GM23338 (cell line): ENCODE measurements around the gene PAPPA2. TPM values are rescaled to one million over a fixed set of nuclear protein-coding genes. Genes with fewer than 3 reads are reported as not detected.

Source experiments
- ATAC-seq: fragments of 200-7000 bp; cut with Tn5 transposase; 3 replicates; pipeline ENCODE4 v1.9.1; 2020
- DNase-seq: peaks from one replicate; pipeline ENCODE4 v3.0.0-alpha.2; 2015; ENCODE audit warnings: low spot score
- H2AFZ ChIP-seq: fragments of 200-600 bp; sonication (generic); 2 replicates; pipeline ENCODE4 v1.8.0; 2016; ENCODE audit warnings: antibody characterized with exemption, mild to moderate bottlenecking, moderate library complexity
- H3F3A ChIP-seq: fragments of 200-600 bp; sonication (generic); replicated peaks from 2 replicates; pipeline ENCODE4 v1.8.0; 2017; ENCODE audit warnings: antibody characterized with exemption, mixed run types, low read depth
- H3K27ac ChIP-seq: fragments of 200-600 bp; sonication (generic); 2 replicates; pipeline ENCODE4 v1.6.1; 2016; ENCODE audit warnings: low read depth
- H3K27me3 ChIP-seq: fragments of 200-600 bp; sonication (generic); 2 replicates; pipeline ENCODE4 v1.8.0; 2016; ENCODE audit warnings: mild to moderate bottlenecking, mixed run types, moderate library complexity; ENCODE audit not compliant: insufficient read depth
- H3K36me3 ChIP-seq: fragments of 200-600 bp; sonication (generic); 2 replicates; pipeline ENCODE4 v1.8.0; 2016; ENCODE audit warnings: mild to moderate bottlenecking; ENCODE audit not compliant: insufficient read depth
- H3K4me1 ChIP-seq: fragments of 200-600 bp; sonication (generic); 2 replicates; pipeline ENCODE4 v1.8.0; 2016; ENCODE audit warnings: mild to moderate bottlenecking, moderate library complexity; ENCODE audit not compliant: insufficient read depth
- H3K4me2 ChIP-seq: fragments of 200-600 bp; sonication (generic); 2 replicates; pipeline ENCODE4 v1.7.1; 2017; ENCODE audit warnings: mixed run types
- H3K4me3 ChIP-seq: fragments of 200-600 bp; sonication (generic); 2 replicates; pipeline ENCODE4 v1.6.1; 2016; ENCODE audit warnings: mixed run types
- H3K79me2 ChIP-seq: fragments of 200-600 bp; sonication (generic); replicated peaks from 2 replicates; pipeline ENCODE4 v1.8.0; 2017; ENCODE audit warnings: mild to moderate bottlenecking; ENCODE audit not compliant: insufficient read depth
- H3K9me2 ChIP-seq: fragments of 200-600 bp; sonication (generic); 2 replicates; pipeline ENCODE4 v1.8.0; 2017; ENCODE audit not compliant: insufficient read depth
- H4K20me1 ChIP-seq: fragments of 200-600 bp; sonication (generic); replicated peaks from 2 replicates; pipeline ENCODE4 v1.8.0; 2017; ENCODE audit warnings: mild to moderate bottlenecking; ENCODE audit not compliant: insufficient read depth
- H3K27ac Mint-ChIP-seq: 2 replicates; pipeline ENCODE4 v1.8.0; 2020; ENCODE audit warnings: inconsistent platforms, mild to moderate bottlenecking, moderate library complexity, mixed read lengths
- H3K27me3 Mint-ChIP-seq: 3 replicates; pipeline ENCODE4 v1.8.0; 2022; ENCODE audit warnings: low read depth, mild to moderate bottlenecking, moderate library complexity, mixed read lengths, inconsistent platforms; ENCODE audit not compliant: insufficient read depth, poor library complexity
- H3K36me3 Mint-ChIP-seq: 3 replicates; pipeline ENCODE4 v1.8.0; 2021; ENCODE audit warnings: low read depth, mild to moderate bottlenecking, inconsistent platforms, moderate library complexity, mixed read lengths
- H3K4me1 Mint-ChIP-seq: 3 replicates; pipeline ENCODE4 v1.8.0; 2020; ENCODE audit warnings: mild to moderate bottlenecking, inconsistent platforms, mixed read lengths
- H3K4me3 Mint-ChIP-seq: 3 replicates; pipeline ENCODE4 v1.8.0; 2021; ENCODE audit warnings: moderate library complexity, mild to moderate bottlenecking, inconsistent platforms, mixed read lengths
- H3K9me3 Mint-ChIP-seq: 3 replicates; pipeline ENCODE4 v1.8.0; 2020; ENCODE audit warnings: moderate library complexity, mild to moderate bottlenecking, inconsistent platforms, mixed read lengths
- CREB1 ChIP-seq: fragments of 250-450 bp; sonication (Bioruptor Pico); IDR thresholded peaks from 2 replicates; pipeline ENCODE4 v1.5.0; 2020; ENCODE audit warnings: low read depth, mild to moderate bottlenecking, moderate library complexity
- EZH2 ChIP-seq: fragments of 200-600 bp; sonication (generic); IDR thresholded peaks from one replicate; pipeline ENCODE4 v1.8.0; 2017; ENCODE audit warnings: antibody characterized with exemption, mild to moderate bottlenecking, low read depth; ENCODE audit not compliant: unreplicated experiment
- JUNB ChIP-seq: IDR thresholded peaks from one replicate; pipeline ENCODE4 v1.6.1; 2016; ENCODE audit warnings: antibody characterized with exemption; ENCODE audit not compliant: unreplicated experiment
- NANOG ChIP-seq: IDR thresholded peaks from 2 replicates; pipeline ENCODE4 v1.6.1; 2016; ENCODE audit warnings: antibody characterized with exemption, borderline replicate concordance
- POLR2AphosphoS5 ChIP-seq: IDR thresholded peaks from 2 replicates; pipeline ENCODE4 v1.6.1; 2016; ENCODE audit warnings: antibody characterized with exemption, low read depth
- STAT1 ChIP-seq: IDR thresholded peaks from one replicate; pipeline ENCODE4 v1.6.1; 2016; ENCODE audit warnings: antibody characterized with exemption; ENCODE audit not compliant: unreplicated experiment
- ZNF114 ChIP-seq: fragments of 250-450 bp; sonication (Bioruptor Pico); IDR thresholded peaks from 2 replicates; pipeline ENCODE4 v1.5.0; 2020; ENCODE audit warnings: mild to moderate bottlenecking, moderate library complexity
- polyA plus RNA-seq: library from polyadenylated mRNA; unstranded; fragments of >200 nt; fragmentation: Nextera tagmentation; extraction: Ambion mirVana; gene quantifications from 2 replicates; pipeline ENCODE4 v1.2.1, GENCODE V29; 2016
- total RNA-seq: library from RNA; depleted of rRNA; stranded (reverse); fragments of >200 nt; shearing (Covaris generic); gene quantifications from 2 replicates; pipeline ENCODE4 v1.2.3, GENCODE V29; 2014
- TF ChIP-seq, protein P1 (sequence below): fragments of 250-450 bp; sonication (Bioruptor Pico); IDR thresholded peaks from 2 replicates; pipeline ENCODE4 v1.5.0; 2020; ENCODE audit warnings: mild to moderate bottlenecking, moderate library complexity
- TF ChIP-seq, protein P2 (sequence below), 2 experiments: fragments of 200-600 bp in 1 of 2; sonication (generic) in 1 of 2; conservative IDR thresholded peaks; 2 replicates each; pipeline versions ENCODE4 v1.5.1 to v1.6.1; 2016 to 2017; ENCODE audit warnings: antibody characterized with exemption in 2 of 2, low read depth in 2 of 2, mild to moderate bottlenecking in 2 of 2, moderate library complexity in 1 of 2
- TF ChIP-seq, protein P3 (sequence below): IDR thresholded peaks from one replicate; pipeline ENCODE4 v1.6.1; 2018; ENCODE audit warnings: antibody characterized with exemption; ENCODE audit not compliant: unreplicated experiment
- TF ChIP-seq, protein P4 (sequence below): IDR thresholded peaks from 2 replicates; pipeline ENCODE4 v1.6.1; 2016; ENCODE audit warnings: antibody characterized with exemption

The PAPPA2 gene
- total and polyA plus RNA-seq, 2 experiments from 2014 or later, result 1.4 to 1.7 TPM

DNA sequence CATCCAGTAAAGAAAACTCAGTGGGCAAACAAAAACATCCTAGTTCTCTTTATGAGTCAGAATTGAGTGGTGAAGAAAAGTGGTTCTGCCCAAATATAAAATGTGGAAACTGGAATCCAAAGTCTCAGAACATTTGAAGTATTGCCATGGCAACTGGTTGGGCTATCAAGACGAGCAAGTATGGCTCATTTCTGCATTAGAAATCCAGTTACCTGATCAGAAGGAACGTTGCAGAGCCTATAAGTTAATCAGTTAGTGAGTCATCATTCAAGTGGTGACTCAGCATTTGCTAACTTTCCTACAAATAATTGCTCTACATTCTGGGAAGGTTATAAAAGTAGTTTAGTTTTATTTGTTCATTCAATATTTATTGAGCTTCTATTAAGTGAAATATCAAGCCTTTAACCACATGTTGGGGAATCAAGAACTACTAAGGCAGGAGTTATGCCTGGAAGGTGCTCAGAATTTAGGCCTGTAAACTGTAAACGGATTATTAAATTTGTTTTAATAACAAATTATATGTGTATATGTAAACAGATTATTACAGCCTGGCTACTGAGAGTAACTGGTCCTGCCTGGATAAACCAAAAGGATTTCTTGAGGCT, 104.3 kb downstream of the PAPPA2 start:
- Mint-ChIP-seq H3K4me1 (peaks cover 4% of the 10 kb centered on the region; the same call in 2 of the 3 replicates), H3K27ac (peak overlapping the region; percentile 28; the same call in 1 of the 2 replicates), H3K9me3 (no peaks in the 10 kb centered on the region; the same call in 2 of the 3 replicates), H3K36me3 (no peaks in the 10 kb centered on the region), H3K27me3 (peaks cover 5% of the 10 kb centered on the region), H3K4me3 (no peak overlapping the region)
- no peaks in the 10 kb centered on the region for H3K4me1 ChIP-seq
- ATAC-seq (no peak), DNase-seq (no peak)
- H3K4me3 ChIP-seq, result no peak overlapping the region
- no peaks in the 10 kb centered on the region for H3K36me3 ChIP-seq
- H3K27ac ChIP-seq, result no peak overlapping the region
- TF ChIP-seq, protein P1, sequence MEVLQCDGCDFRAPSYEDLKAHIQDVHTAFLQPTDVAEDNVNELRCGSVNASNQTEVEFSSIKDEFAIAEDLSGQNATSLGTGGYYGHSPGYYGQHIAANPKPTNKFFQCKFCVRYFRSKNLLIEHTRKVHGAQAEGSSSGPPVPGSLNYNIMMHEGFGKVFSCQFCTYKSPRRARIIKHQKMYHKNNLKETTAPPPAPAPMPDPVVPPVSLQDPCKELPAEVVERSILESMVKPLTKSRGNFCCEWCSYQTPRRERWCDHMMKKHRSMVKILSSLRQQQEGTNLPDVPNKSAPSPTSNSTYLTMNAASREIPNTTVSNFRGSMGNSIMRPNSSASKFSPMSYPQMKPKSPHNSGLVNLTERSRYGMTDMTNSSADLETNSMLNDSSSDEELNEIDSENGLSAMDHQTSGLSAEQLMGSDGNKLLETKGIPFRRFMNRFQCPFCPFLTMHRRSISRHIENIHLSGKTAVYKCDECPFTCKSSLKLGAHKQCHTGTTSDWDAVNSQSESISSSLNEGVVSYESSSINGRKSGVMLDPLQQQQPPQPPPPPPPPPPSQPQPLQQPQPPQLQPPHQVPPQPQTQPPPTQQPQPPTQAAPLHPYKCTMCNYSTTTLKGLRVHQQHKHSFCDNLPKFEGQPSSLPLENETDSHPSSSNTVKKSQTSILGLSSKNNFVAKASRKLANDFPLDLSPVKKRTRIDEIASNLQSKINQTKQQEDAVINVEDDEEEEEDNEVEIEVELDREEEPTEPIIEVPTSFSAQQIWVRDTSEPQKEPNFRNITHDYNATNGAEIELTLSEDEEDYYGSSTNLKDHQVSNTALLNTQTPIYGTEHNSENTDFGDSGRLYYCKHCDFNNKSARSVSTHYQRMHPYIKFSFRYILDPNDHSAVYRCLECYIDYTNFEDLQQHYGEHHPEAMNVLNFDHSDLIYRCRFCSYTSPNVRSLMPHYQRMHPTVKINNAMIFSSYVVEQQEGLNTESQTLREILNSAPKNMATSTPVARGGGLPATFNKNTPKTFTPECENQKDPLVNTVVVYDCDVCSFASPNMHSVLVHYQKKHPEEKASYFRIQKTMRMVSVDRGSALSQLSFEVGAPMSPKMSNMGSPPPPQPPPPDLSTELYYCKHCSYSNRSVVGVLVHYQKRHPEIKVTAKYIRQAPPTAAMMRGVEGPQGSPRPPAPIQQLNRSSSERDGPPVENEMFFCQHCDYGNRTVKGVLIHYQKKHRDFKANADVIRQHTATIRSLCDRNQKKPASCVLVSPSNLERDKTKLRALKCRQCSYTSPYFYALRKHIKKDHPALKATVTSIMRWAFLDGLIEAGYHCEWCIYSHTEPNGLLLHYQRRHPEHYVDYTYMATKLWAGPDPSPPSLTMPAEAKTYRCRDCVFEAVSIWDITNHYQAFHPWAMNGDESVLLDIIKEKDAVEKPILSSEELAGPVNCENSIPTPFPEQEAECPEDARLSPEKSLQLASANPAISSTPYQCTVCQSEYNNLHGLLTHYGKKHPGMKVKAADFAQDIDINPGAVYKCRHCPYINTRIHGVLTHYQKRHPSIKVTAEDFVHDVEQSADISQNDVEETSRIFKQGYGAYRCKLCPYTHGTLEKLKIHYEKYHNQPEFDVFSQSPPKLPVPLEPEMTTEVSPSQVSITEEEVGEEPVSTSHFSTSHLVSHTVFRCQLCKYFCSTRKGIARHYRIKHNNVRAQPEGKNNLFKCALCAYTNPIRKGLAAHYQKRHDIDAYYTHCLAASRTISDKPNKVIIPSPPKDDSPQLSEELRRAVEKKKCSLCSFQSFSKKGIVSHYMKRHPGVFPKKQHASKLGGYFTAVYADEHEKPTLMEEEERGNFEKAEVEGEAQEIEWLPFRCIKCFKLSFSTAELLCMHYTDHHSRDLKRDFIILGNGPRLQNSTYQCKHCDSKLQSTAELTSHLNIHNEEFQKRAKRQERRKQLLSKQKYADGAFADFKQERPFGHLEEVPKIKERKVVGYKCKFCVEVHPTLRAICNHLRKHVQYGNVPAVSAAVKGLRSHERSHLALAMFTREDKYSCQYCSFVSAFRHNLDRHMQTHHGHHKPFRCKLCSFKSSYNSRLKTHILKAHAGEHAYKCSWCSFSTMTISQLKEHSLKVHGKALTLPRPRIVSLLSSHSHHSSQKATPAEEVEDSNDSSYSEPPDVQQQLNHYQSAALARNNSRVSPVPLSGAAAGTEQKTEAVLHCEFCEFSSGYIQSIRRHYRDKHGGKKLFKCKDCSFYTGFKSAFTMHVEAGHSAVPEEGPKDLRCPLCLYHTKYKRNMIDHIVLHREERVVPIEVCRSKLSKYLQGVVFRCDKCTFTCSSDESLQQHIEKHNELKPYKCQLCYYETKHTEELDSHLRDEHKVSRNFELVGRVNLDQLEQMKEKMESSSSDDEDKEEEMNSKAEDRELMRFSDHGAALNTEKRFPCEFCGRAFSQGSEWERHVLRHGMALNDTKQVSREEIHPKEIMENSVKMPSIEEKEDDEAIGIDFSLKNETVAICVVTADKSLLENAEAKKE (CRISPR knock-in tag), result no peak
- TF ChIP-seq, protein P2, sequence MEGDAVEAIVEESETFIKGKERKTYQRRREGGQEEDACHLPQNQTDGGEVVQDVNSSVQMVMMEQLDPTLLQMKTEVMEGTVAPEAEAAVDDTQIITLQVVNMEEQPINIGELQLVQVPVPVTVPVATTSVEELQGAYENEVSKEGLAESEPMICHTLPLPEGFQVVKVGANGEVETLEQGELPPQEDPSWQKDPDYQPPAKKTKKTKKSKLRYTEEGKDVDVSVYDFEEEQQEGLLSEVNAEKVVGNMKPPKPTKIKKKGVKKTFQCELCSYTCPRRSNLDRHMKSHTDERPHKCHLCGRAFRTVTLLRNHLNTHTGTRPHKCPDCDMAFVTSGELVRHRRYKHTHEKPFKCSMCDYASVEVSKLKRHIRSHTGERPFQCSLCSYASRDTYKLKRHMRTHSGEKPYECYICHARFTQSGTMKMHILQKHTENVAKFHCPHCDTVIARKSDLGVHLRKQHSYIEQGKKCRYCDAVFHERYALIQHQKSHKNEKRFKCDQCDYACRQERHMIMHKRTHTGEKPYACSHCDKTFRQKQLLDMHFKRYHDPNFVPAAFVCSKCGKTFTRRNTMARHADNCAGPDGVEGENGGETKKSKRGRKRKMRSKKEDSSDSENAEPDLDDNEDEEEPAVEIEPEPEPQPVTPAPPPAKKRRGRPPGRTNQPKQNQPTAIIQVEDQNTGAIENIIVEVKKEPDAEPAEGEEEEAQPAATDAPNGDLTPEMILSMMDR (conservative IDR thresholded peaks at IDR 0.05; ENCODE audit: low read depth in 2 of 2), result no peak
- TF ChIP-seq EZH2, result no peak
- TF ChIP-seq, protein P3, sequence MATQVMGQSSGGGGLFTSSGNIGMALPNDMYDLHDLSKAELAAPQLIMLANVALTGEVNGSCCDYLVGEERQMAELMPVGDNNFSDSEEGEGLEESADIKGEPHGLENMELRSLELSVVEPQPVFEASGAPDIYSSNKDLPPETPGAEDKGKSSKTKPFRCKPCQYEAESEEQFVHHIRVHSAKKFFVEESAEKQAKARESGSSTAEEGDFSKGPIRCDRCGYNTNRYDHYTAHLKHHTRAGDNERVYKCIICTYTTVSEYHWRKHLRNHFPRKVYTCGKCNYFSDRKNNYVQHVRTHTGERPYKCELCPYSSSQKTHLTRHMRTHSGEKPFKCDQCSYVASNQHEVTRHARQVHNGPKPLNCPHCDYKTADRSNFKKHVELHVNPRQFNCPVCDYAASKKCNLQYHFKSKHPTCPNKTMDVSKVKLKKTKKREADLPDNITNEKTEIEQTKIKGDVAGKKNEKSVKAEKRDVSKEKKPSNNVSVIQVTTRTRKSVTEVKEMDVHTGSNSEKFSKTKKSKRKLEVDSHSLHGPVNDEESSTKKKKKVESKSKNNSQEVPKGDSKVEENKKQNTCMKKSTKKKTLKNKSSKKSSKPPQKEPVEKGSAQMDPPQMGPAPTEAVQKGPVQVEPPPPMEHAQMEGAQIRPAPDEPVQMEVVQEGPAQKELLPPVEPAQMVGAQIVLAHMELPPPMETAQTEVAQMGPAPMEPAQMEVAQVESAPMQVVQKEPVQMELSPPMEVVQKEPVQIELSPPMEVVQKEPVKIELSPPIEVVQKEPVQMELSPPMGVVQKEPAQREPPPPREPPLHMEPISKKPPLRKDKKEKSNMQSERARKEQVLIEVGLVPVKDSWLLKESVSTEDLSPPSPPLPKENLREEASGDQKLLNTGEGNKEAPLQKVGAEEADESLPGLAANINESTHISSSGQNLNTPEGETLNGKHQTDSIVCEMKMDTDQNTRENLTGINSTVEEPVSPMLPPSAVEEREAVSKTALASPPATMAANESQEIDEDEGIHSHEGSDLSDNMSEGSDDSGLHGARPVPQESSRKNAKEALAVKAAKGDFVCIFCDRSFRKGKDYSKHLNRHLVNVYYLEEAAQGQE, result no peak
- no peak for TF ChIP-seq POLR2AphosphoS5
- TF ChIP-seq, protein P4, sequence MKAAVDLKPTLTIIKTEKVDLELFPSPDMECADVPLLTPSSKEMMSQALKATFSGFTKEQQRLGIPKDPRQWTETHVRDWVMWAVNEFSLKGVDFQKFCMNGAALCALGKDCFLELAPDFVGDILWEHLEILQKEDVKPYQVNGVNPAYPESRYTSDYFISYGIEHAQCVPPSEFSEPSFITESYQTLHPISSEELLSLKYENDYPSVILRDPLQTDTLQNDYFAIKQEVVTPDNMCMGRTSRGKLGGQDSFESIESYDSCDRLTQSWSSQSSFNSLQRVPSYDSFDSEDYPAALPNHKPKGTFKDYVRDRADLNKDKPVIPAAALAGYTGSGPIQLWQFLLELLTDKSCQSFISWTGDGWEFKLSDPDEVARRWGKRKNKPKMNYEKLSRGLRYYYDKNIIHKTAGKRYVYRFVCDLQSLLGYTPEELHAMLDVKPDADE, result no peak
- no peak for TF ChIP-seq ZNF114
- no peak for TF ChIP-seq NANOG
- TF ChIP-seq JUNB, result no peak
- no peak for TF ChIP-seq CREB1 (CRISPR knock-in tag)
- no peak for TF ChIP-seq STAT1
- H3K9me2 ChIP-seq, result 0 out of 2 replicates have a peak, but pooled peaks cover 4% of the 10 kb centered on the region
- H3F3A ChIP-seq, result no peaks in the 10 kb centered on the region
- no peaks in the 10 kb centered on the region for H4K20me1 ChIP-seq
- H2AFZ ChIP-seq, result no peak overlapping the region
- H3K27me3 ChIP-seq, result no peaks in the 10 kb centered on the region
- H3K79me2 ChIP-seq, result no peaks in the 10 kb centered on the region
- no peak overlapping the region for H3K4me2 ChIP-seq
